Smooth muscle cell of the brain vasculature (primary cell): ENCODE results near the gene EAPP.
A peak's percentile ranks its signal among the peaks of the same experiment; 100 is the strongest.
"Not testable (repeated sequence)": the region's sequence is repeated elsewhere in the genome, so short reads cannot be mapped to it uniquely, and the experiment has no call there.

Experiments used
- DNase-seq: peaks from one replicate; pipeline ENCODE4 v3.0.0-alpha.2; 2012; ENCODE audit warnings: low read depth, low spot score

Gene EAPP

GRCh38 chr14:34538871-34539406 is 562 bp downstream of the EAPP start:
- DNase-seq, result no peak

- not testable (repeated sequence) for DNase-seq
Observed at GRCh38 chr14:34538096-34538495, 1.4 kb downstream of the EAPP start.

GRCh38 chr14:34537677-34538009 is 1.9 kb downstream of the EAPP start:
- DNase-seq, result no peak

- no peak for DNase-seq
Observed at GRCh38 chr14:34536951-34537676, 2.4 kb downstream of the EAPP start.

- DNase-seq, result no peak
Observed at GRCh38 chr14:34527591-34527990, 11.9 kb downstream of the EAPP start.

- not testable (repeated sequence) for DNase-seq
Observed at GRCh38 chr14:34524216-34524615, 15.3 kb downstream of the EAPP start.

GRCh38 chr14:34522496-34522895 is 17.0 kb downstream of the EAPP start:
- no peak for DNase-seq

GRCh38 chr14:34521071-34521470 is 18.4 kb downstream of the EAPP start:
- not testable (repeated sequence) for DNase-seq

GRCh38 chr14:34520304-34520970 is 19.1 kb downstream of the EAPP start:
- DNase-seq, result not testable (repeated sequence)

GRCh38 chr14:34507884-34508283 is 31.6 kb downstream of the EAPP start:
- DNase-seq, result no peak

- no peak for DNase-seq
Observed at GRCh38 chr14:34507459-34507858, 32.0 kb downstream of the EAPP start.

GRCh38 chr14:34505124-34505491 is 34.4 kb downstream of the EAPP start:
- DNase-seq, result not testable (repeated sequence)

- not testable (repeated sequence) for DNase-seq
Observed at GRCh38 chr14:34504027-34504426, 35.5 kb downstream of the EAPP start.

- peak; percentile 52 for DNase-seq
Observed at GRCh38 chr14:34502545-34503225, 36.8 kb downstream of the EAPP start.

GRCh38 chr14:34502001-34502400 is 37.5 kb downstream of the EAPP start:
- no peak for DNase-seq

- DNase-seq, result no peak
Observed at GRCh38 chr14:34501004-34501580, 38.4 kb downstream of the EAPP start.

- DNase-seq, result no peak
Observed at GRCh38 chr14:34498684-34499412, 40.7 kb downstream of the EAPP start.

- peak; percentile 97 for DNase-seq
Observed at GRCh38 chr14:34496679-34497513, 42.6 kb downstream of the EAPP start.

- DNase-seq, result no peak
Observed at GRCh38 chr14:34496007-34496678, 43.4 kb downstream of the EAPP start.

- no peak for DNase-seq
Observed at GRCh38 chr14:34489324-34489723, 50.2 kb downstream of the EAPP start.
